KMS-11 (cell line): ENCODE measurements around the gene CDCA3.

ENCODE experiments used
- H2AFZ ChIP-seq: fragments of 200-600 bp; sonication (generic); 2 replicates; pipeline ENCODE4 v1.6.1; 2016; ENCODE audit warnings: antibody characterized with exemption, mixed run types, low read depth
- H3K27ac ChIP-seq: fragments of 200-600 bp; sonication (generic); 2 replicates; pipeline ENCODE4 v1.6.1; 2016; ENCODE audit warnings: mild to moderate bottlenecking, mixed run types
- H3K27me3 ChIP-seq: fragments of 200-600 bp; sonication (generic); 2 replicates; pipeline ENCODE4 v1.6.1; 2017; ENCODE audit warnings: mild to moderate bottlenecking, low read depth, mixed run types, moderate library complexity; ENCODE audit not compliant: insufficient read depth
- H3K36me3 ChIP-seq: fragments of 200-600 bp; sonication (generic); 2 replicates; pipeline ENCODE4 v1.6.1; 2017; ENCODE audit warnings: mild to moderate bottlenecking, mixed run types; ENCODE audit not compliant: insufficient read depth
- H3K4me1 ChIP-seq: fragments of 200-600 bp; sonication (generic); 2 replicates; pipeline ENCODE4 v1.6.1; 2016; ENCODE audit warnings: mild to moderate bottlenecking, low read depth, mixed run types; ENCODE audit not compliant: poor library complexity, severe bottlenecking
- H3K4me2 ChIP-seq: fragments of 200-600 bp; sonication (generic); 2 replicates; pipeline ENCODE4 v1.7.0; 2016; ENCODE audit warnings: mild to moderate bottlenecking, mixed run types
- H3K4me3 ChIP-seq: fragments of 200-600 bp; sonication (generic); IDR thresholded peaks from 2 replicates; pipeline ENCODE4 v1.6.1; 2017; ENCODE audit warnings: low read depth, low read length, mixed read lengths; ENCODE audit not compliant: insufficient read depth
- H3K79me2 ChIP-seq: fragments of 200-600 bp; sonication (generic); 2 replicates; pipeline ENCODE4 v1.6.1; 2016; ENCODE audit warnings: low read depth, mixed run types; ENCODE audit not compliant: insufficient read depth
- H3K9ac ChIP-seq: fragments of 200-600 bp; sonication (generic); 2 replicates; pipeline ENCODE4 v1.6.1; 2016; ENCODE audit warnings: mild to moderate bottlenecking, mixed run types
- H4K20me1 ChIP-seq: fragments of 200-600 bp; sonication (generic); 2 replicates; pipeline ENCODE4 v1.6.1; 2016; ENCODE audit warnings: mild to moderate bottlenecking, mixed run types; ENCODE audit not compliant: insufficient read depth
- CTCF ChIP-seq: fragments of 200-600 bp; sonication (generic); conservative IDR thresholded peaks from 2 replicates; pipeline ENCODE4 v1.6.1; 2017; ENCODE audit warnings: low read depth, mild to moderate bottlenecking, antibody characterized with exemption, low read length, moderate library complexity, mixed read lengths

Gene CDCA3

GRCh38 chr12:6834254-6834653, 16.8 kb downstream of the CDCA3 start:
- H3K9ac ChIP-seq = no peak overlapping the region
- no peak for TF ChIP-seq CTCF
- no peak overlapping the region for H3K4me2 ChIP-seq
- no peak overlapping the region for H3K4me3 ChIP-seq
- peaks cover 46% of the 10 kb centered on the region for H3K27me3 ChIP-seq
- no peaks in the 10 kb centered on the region for H3K4me1 ChIP-seq
- no peaks in the 10 kb centered on the region for H3K79me2 ChIP-seq
- H3K36me3 ChIP-seq = no peaks in the 10 kb centered on the region
- no peak overlapping the region for H3K27ac ChIP-seq
- no peaks in the 10 kb centered on the region for H4K20me1 ChIP-seq
- no peak overlapping the region for H2AFZ ChIP-seq

- H3K9ac ChIP-seq = no peak overlapping the region
- no peaks in the 10 kb centered on the region for H3K79me2 ChIP-seq
- no peak overlapping the region for H2AFZ ChIP-seq
- H3K4me3 ChIP-seq = no peak overlapping the region
- H3K27ac ChIP-seq = no peak overlapping the region
- peaks cover 51% of the 10 kb centered on the region for H3K27me3 ChIP-seq
- no peak overlapping the region for H3K4me2 ChIP-seq
- no peaks in the 10 kb centered on the region for H3K36me3 ChIP-seq
- no peaks in the 10 kb centered on the region for H3K4me1 ChIP-seq
- TF ChIP-seq CTCF = no peak
- H4K20me1 ChIP-seq = no peaks in the 10 kb centered on the region
Observed at GRCh38 chr12:6833189-6833890, 17.7 kb downstream of the CDCA3 start.

- Histone ChIP-seq H3K79me2 (no peaks in the 10 kb centered on the region), H3K27ac (no peak overlapping the region), H3K36me3 (no peaks in the 10 kb centered on the region), H3K27me3 (peaks cover 53% of the 10 kb centered on the region), H3K4me3 (no peak overlapping the region), H3K4me1 (no peaks in the 10 kb centered on the region), H4K20me1 (no peaks in the 10 kb centered on the region), H3K4me2 (no peak overlapping the region), H2AFZ (no peak overlapping the region), H3K9ac (no peak overlapping the region)
- no peak for TF ChIP-seq CTCF
Observed at GRCh38 chr12:6832125-6832524, 19.0 kb downstream of the CDCA3 start.

GRCh38 chr12:6831450-6831995, 19.6 kb downstream of the CDCA3 start:
- no peaks in the 10 kb centered on the region for H4K20me1 ChIP-seq
- H3K4me1 ChIP-seq = no peaks in the 10 kb centered on the region
- H3K9ac ChIP-seq = no peak overlapping the region
- no peak overlapping the region for H3K27ac ChIP-seq
- no peak overlapping the region for H2AFZ ChIP-seq
- H3K27me3 ChIP-seq = peaks cover 59% of the 10 kb centered on the region
- H3K36me3 ChIP-seq = no peaks in the 10 kb centered on the region
- H3K4me3 ChIP-seq = no peak overlapping the region
- no peak overlapping the region for H3K4me2 ChIP-seq
- TF ChIP-seq CTCF = no peak
- no peaks in the 10 kb centered on the region for H3K79me2 ChIP-seq
